Lung (tissue), 16 donors: ENCODE data around the gene EIF4G2. TPM values are rescaled to one million over a fixed set of nuclear protein-coding genes. Genes with fewer than 3 reads are reported as not detected.

ENCODE experiments used
- ATAC-seq: fragments of 200-7000 bp; cut with Tn5 transposase; one replicate; pipeline ENCODE4 v1.9.1; 2020; ENCODE audit warnings: moderate number of reproducible peaks; ENCODE audit not compliant: insufficient read depth, low FRiP score
- DNase-seq, 3 donors: peaks; one replicate each; pipeline ENCODE4 v3.0.0-alpha.2; 2013 to 2017
- H3K27ac ChIP-seq, 2 donors: one replicate each; pipeline ENCODE4 v1.5.1; 2013; ENCODE audit warnings: mild to moderate bottlenecking in 2 of 2, moderate library complexity in 2 of 2, control low read depth in 1 of 2, inconsistent platforms in 1 of 2, low read depth in 1 of 2, low read length in 1 of 2
- H3K27me3 ChIP-seq, 3 donors: one replicate each; pipeline ENCODE4 v1.5.1; 2013; ENCODE audit warnings: low read length in 2 of 3; ENCODE audit not compliant: control insufficient read depth in 3 of 3, insufficient read depth in 3 of 3
- H3K36me3 ChIP-seq, 4 donors: one replicate each; pipeline ENCODE4 v1.5.1; 2013; ENCODE audit warnings: low read length in 4 of 4, mild to moderate bottlenecking in 1 of 4, moderate library complexity in 1 of 4; ENCODE audit not compliant: control insufficient read depth in 4 of 4, insufficient read depth in 4 of 4
- H3K4me1 ChIP-seq, 5 donors: one replicate each; pipeline ENCODE4 v1.5.1; 2013; ENCODE audit warnings: low read length in 5 of 5, mild to moderate bottlenecking in 2 of 5, moderate library complexity in 1 of 5; ENCODE audit not compliant: control insufficient read depth in 5 of 5, insufficient read depth in 5 of 5
- H3K4me3 ChIP-seq: one replicate; pipeline ENCODE4 v1.5.1; 2013; ENCODE audit warnings: mild to moderate bottlenecking, control low read depth, moderate library complexity
- H3K9ac ChIP-seq, 2 donors: one replicate each; pipeline ENCODE4 v1.5.1; 2013; ENCODE audit warnings: low read length in 2 of 2, control low read depth in 1 of 2; ENCODE audit not compliant: insufficient read depth in 1 of 2
- H3K9me3 ChIP-seq, 4 donors: one replicate each; pipeline ENCODE4 v1.5.1; 2013; ENCODE audit warnings: low read length in 3 of 4, mild to moderate bottlenecking in 1 of 4, moderate library complexity in 1 of 4; ENCODE audit not compliant: control insufficient read depth in 4 of 4, insufficient read depth in 3 of 4
- WGBS, 2 donors: extraction: QIAGEN DNeasy Blood & Tissue Kit; methylation state at CpG; one replicate each; pipeline ENCODE4 v1.1.7; 2013; 5-methylcytosine and 5-hydroxymethylcytosine counted together
- long read RNA-seq, 5 donors: transcript quantifications; one replicate each; lab custom pipeline, GENCODE V29; 2026
- polyA plus RNA-seq, 2 donors: library from polyadenylated mRNA; stranded (reverse); fragments of 200-250 nt; gene quantifications; one replicate each; pipeline ENCODE4 v1.2.1, GENCODE V29; 2013
- total RNA-seq, 2 donors: library from RNA; depleted of rRNA in 1 of 2; stranded (reverse); fragments of >200 nt in 1 of 2; gene quantifications; one replicate each; pipeline ENCODE4 v1.2.1, GENCODE V29; 2014 to 2021
- TF ChIP-seq, protein P1 (sequence below): IDR thresholded peaks from 2 replicates; pipeline ENCODE4 v1.5.1; 2012; ENCODE audit warnings: mild to moderate bottlenecking; ENCODE audit errors: control extremely low read depth, extremely low read depth
- donor health status: control.
- donor health status: control.
- donor health status: Bipolar disorder and iron deficiency.
- donor health status: healthy.
- donor health status: DM: yes; HTN: yes; CAD: no.

EIF4G2 gene
- total RNA-seq (100 to 1,000 TPM; 750 to 932 TPM), polyA plus RNA-seq (100 to 1,000 TPM; 189 to 325 TPM)
- long read RNA-seq, donor 1, transcript EIF4G2-204 (3 exons, 690 nt) = minor isoform, 16 of 415 reads
- long read RNA-seq, donor 1, transcript EIF4G2-228 (2 exons, 523 nt) = minor isoform, 9 of 415 reads
- long read RNA-seq, donor 1, transcript EIF4G2-202 (21 exons, 3,346 nt) = minor isoform, 7 of 415 reads
- long read RNA-seq, donor 1, transcript EIF4G2-201 (22 exons, 3,978 nt) = major isoform, 65 of 415 reads
- long read RNA-seq, donor 1, partial matches to known transcripts = 309 of 415 reads
- long read RNA-seq, donor 1, other reads (novel, unspliced or antisense) = 0 of 415 reads
- long read RNA-seq, donor 2, transcript EIF4G2-204 (3 exons, 690 nt) = minor isoform, 6 of 96 reads
- long read RNA-seq, donor 2, transcript EIF4G2-201 (22 exons, 3,978 nt) = major isoform, 8 of 96 reads
- long read RNA-seq, donor 2, partial matches to known transcripts = 77 of 96 reads
- long read RNA-seq, donor 2, other reads (novel, unspliced or antisense) = 0 of 96 reads
- long read RNA-seq, donor 3, transcript EIF4G2-228 (2 exons, 523 nt) = minor isoform, 5 of 142 reads
- long read RNA-seq, donor 3, transcript EIF4G2-201 (22 exons, 3,978 nt) = major isoform, 21 of 142 reads
- long read RNA-seq, donor 3, partial matches to known transcripts = 107 of 142 reads
- long read RNA-seq, donor 3, other reads (novel, unspliced or antisense) = 0 of 142 reads
- long read RNA-seq, donor 4, transcript EIF4G2-204 (3 exons, 690 nt) = major isoform, 6 of 265 reads
- long read RNA-seq, donor 4, transcript EIF4G2-228 (2 exons, 523 nt) = minor isoform, 5 of 265 reads
- long read RNA-seq, donor 4, partial matches to known transcripts = 250 of 265 reads
- long read RNA-seq, donor 4, other reads (novel, unspliced or antisense) = 0 of 265 reads
- long read RNA-seq, donor 5, transcript EIF4G2-201 (22 exons, 3,978 nt) = major isoform, 49 of 332 reads
- long read RNA-seq, donor 5, transcript EIF4G2-204 (3 exons, 690 nt) = minor isoform, 6 of 332 reads
- long read RNA-seq, donor 5, transcript EIF4G2-228 (2 exons, 523 nt) = minor isoform, 11 of 332 reads
- long read RNA-seq, donor 5, partial matches to known transcripts = 257 of 332 reads
- long read RNA-seq, donor 5, other reads (novel, unspliced or antisense) = 0 of 332 reads

- DNase-seq (peak; percentile 100), ATAC-seq (peak; percentile 97)
- TF ChIP-seq, protein P1, sequence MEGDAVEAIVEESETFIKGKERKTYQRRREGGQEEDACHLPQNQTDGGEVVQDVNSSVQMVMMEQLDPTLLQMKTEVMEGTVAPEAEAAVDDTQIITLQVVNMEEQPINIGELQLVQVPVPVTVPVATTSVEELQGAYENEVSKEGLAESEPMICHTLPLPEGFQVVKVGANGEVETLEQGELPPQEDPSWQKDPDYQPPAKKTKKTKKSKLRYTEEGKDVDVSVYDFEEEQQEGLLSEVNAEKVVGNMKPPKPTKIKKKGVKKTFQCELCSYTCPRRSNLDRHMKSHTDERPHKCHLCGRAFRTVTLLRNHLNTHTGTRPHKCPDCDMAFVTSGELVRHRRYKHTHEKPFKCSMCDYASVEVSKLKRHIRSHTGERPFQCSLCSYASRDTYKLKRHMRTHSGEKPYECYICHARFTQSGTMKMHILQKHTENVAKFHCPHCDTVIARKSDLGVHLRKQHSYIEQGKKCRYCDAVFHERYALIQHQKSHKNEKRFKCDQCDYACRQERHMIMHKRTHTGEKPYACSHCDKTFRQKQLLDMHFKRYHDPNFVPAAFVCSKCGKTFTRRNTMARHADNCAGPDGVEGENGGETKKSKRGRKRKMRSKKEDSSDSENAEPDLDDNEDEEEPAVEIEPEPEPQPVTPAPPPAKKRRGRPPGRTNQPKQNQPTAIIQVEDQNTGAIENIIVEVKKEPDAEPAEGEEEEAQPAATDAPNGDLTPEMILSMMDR = no peak
- H3K4me3 ChIP-seq = peak within 1 kb of the TSS; percentile 99
- H3K4me1 ChIP-seq = peaks cover 2 to 27% (median 20%) of the 10 kb centered on the region in 5 donors
- H3K27ac ChIP-seq = peak within 1 kb of the TSS; percentile 99
- H3K9ac ChIP-seq = peak within 1 kb of the TSS; percentile 90 to 99
- no peaks in the 10 kb centered on the region for H3K27me3 ChIP-seq
- no peaks in the 10 kb centered on the region for H3K9me3 ChIP-seq
- 0 to 1% methylated on average over 64 to 65 of the region's 65 CpGs for WGBS, 2 donors
- H3K36me3 ChIP-seq = peaks cover 13 to 45% (median 28%) of the 10 kb centered on the region in 4 donors
Measured at GRCh38 chr11:10808553-10809372, at the start of gene EIF4G2. EIF4G2 (minus strand) TSS chr11:10808926.

- TF ChIP-seq, protein P1 = no peak
- Histone ChIP-seq H3K9me3 (no peaks in the 10 kb centered on the region), H3K4me3 (peak within 1 kb of the TSS; percentile 92), H3K36me3 (peaks cover 1 to 26% (median 19%) of the 10 kb centered on the region in 4 donors), H3K4me1 (peaks cover 0 to 15% (median 7%) of the 10 kb centered on the region in 5 donors), H3K27ac (peak within 1 kb of the TSS; percentile 99), H3K9ac (peak within 1 kb of the TSS; percentile 93 to 97), H3K27me3 (no peaks in the 10 kb centered on the region)
- WGBS, 2 donors = 0 to 1% methylated on average over 57 to 59 of the region's 59 CpGs
- DNase-seq (peak; percentile 98 to 99 (median 99)), ATAC-seq (peak; percentile 98)
Measured at GRCh38 chr11:10857709-10858438, 49.1 kb upstream of the EIF4G2 start, which contains the start of gene ZBED5. ZBED5 (minus strand) TSS chr11:10858053; CDS start chr11:10854945, 3,108 bp downstream.

DNA sequence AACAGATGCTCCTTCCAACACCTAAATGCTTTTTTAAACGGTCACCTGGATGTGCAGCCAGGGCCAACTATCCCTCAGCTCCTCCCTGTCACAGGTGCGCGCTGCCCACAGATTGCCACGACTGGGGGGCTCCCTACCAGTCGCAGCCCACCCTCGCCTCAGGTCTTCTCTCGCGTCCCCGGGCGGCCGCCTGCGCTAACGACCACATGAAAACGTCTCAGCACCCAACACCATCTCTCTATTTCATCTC is 48.7 kb upstream of the EIF4G2 start:
- 0% methylated on average over 12 to 14 of the region's 14 CpGs for whole genome bisulfite sequencing, 2 donors
- H3K4me3 ChIP-seq = peak overlapping the region; percentile 92
- TF ChIP-seq, protein P1 = no peak
- peaks cover 1 to 28% (median 20%) of the 10 kb centered on the region in 4 donors for H3K36me3 ChIP-seq
- H3K9ac ChIP-seq = peak overlapping the region; percentile 80 to 97
- peaks cover 0 to 15% (median 7%) of the 10 kb centered on the region in 5 donors for H3K4me1 ChIP-seq
- no peaks in the 10 kb centered on the region for H3K9me3 ChIP-seq
- ATAC-seq (no peak), DNase-seq (no peak)
- H3K27ac ChIP-seq = peak overlapping the region; percentile 93 to 99
- no peaks in the 10 kb centered on the region for H3K27me3 ChIP-seq
